HEK293T (cell line): ENCODE data around the gene BCL11A.

Experiments
- ARNT ChIP-seq: fragments of 450-650 bp; IDR thresholded peaks from 2 replicates; pipeline ENCODE4 v1.6.1; 2017; ENCODE audit warnings: mild to moderate bottlenecking
- BHLHE40 ChIP-seq: fragments of 450-650 bp; IDR thresholded peaks from 2 replicates; pipeline ENCODE4 v1.6.1; 2016; ENCODE audit warnings: mild to moderate bottlenecking, moderate library complexity, borderline replicate concordance
- FOXK2 ChIP-seq: fragments of 450-650 bp; IDR thresholded peaks from 2 replicates; pipeline ENCODE4 v1.6.1; 2016; ENCODE audit warnings: mild to moderate bottlenecking
- LEF1 ChIP-seq: fragments of 450-650 bp; IDR thresholded peaks from 2 replicates; pipeline ENCODE4 v1.6.1; 2017; ENCODE audit warnings: mild to moderate bottlenecking, borderline replicate concordance
- NFRKB ChIP-seq: fragments of 450-650 bp; IDR thresholded peaks from 2 replicates; pipeline ENCODE4 v1.6.1; 2016; ENCODE audit warnings: mild to moderate bottlenecking, moderate library complexity
- SP1 ChIP-seq: fragments of 450-650 bp; IDR thresholded peaks from 2 replicates; pipeline ENCODE4 v1.6.1; 2017
- SUZ12 ChIP-seq: fragments of 450-650 bp; IDR thresholded peaks from 2 replicates; pipeline ENCODE4 v1.6.1; 2016; ENCODE audit warnings: mild to moderate bottlenecking
- TARDBP ChIP-seq: fragments of 450-650 bp; IDR thresholded peaks from 2 replicates; pipeline ENCODE4 v1.6.1; 2016
- ZNF384 ChIP-seq: fragments of 450-650 bp; IDR thresholded peaks from 2 replicates; pipeline ENCODE4 v1.6.1; 2016

DNA sequence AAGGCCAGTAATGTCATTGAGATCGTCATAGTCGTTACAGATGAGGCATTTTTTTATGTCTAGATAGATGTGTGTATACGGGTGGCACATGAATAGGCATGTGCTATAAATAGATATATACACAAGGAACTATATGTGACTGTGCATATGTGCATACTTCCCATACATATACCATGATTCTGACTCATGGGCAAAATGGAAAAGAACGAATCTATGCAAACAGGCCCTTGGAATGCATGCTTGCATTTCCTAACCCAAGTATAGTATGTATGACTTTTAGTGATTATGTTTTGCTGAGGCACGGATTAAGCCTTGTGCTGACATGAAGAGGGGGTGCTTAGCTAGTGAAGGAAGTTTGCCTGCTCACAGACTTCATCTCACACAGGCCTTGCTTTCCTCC is 111.7 kb downstream of the BCL11A start:
- TF ChIP-seq FOXK2 (no peak), BHLHE40 (no peak), SP1 (no peak), ARNT (no peak), SUZ12 (no peak), ZNF384 (no peak), NFRKB (no peak), TARDBP (no peak), LEF1 (no peak)
